ENCODE data around the gene NADK2. TPM values are rescaled to one million over a fixed set of nuclear protein-coding genes. Genes with fewer than 3 reads are reported as not detected.

NADK2 gene
- total RNA-seq, 3 donors from 2014 or later, result 27.4 to 31.8 (median 27.9) TPM

DNA sequence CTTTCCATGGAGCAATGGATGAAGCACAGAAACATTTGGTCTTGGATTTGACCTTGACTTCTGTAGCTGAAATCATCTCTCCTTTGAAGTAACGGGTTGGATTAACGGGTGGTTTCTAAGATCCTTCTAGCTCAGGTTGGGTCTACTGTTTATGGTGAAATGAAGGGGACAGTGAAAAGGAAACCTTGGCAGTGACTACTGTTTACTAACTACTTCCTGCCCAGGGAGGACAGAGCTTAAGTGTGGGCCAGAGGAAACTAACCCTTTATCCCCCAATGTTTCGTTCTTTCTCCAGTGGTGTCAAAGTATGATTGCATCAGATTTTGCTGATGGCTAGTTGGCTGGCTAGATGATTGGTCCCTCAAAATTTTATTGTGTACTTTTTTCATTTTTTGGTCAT, 67.6 kb downstream of the NADK2 start:
- no peaks in the 10 kb centered on the region for H3K36me3 ChIP-seq

DNA sequence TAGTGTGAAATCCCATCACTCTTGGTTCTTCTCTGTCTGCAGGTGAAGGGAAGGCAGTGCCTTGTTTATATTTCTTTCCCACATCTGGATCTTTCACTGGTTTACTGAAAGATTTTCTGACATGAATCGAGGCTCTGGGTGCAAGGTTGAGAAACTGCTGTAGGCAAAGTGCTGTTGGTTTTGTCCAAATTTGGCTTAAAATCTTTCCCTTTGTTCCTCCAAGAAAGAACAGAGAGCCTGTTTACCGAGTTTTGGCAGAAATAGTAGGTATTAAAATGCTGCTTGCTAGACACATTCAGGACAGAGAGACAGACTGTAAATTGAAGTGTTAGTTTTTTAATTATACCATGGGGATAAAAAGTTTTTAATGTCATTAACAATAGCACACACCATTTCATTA, 68.3 kb downstream of the NADK2 start:
- H3K27me3 ChIP-seq, result no peaks in the 10 kb centered on the region
- H3K4me1 ChIP-seq, result no peaks in the 10 kb centered on the region
- H3K27ac ChIP-seq, result no peak overlapping the region
- no peak for DNase-seq (ENCODE audit: low spot score in 2 of 2)
- no peaks in the 10 kb centered on the region for H3K36me3 ChIP-seq
- intact Hi-C loops (cut with DNase I; ENCODE audit: low total_unique reads), result loop anchor here (10.0 kb wide), 1 partner anchor 799 kb away; no protein-coding TSS in a partner anchor
- TF ChIP-seq POLR2AphosphoS5 (IDR thresholded peaks at IDR 0.05) (no peak), POLR2A (IDR thresholded peaks at IDR 0.05) (no peak)
- TF ChIP-seq, protein P1, sequence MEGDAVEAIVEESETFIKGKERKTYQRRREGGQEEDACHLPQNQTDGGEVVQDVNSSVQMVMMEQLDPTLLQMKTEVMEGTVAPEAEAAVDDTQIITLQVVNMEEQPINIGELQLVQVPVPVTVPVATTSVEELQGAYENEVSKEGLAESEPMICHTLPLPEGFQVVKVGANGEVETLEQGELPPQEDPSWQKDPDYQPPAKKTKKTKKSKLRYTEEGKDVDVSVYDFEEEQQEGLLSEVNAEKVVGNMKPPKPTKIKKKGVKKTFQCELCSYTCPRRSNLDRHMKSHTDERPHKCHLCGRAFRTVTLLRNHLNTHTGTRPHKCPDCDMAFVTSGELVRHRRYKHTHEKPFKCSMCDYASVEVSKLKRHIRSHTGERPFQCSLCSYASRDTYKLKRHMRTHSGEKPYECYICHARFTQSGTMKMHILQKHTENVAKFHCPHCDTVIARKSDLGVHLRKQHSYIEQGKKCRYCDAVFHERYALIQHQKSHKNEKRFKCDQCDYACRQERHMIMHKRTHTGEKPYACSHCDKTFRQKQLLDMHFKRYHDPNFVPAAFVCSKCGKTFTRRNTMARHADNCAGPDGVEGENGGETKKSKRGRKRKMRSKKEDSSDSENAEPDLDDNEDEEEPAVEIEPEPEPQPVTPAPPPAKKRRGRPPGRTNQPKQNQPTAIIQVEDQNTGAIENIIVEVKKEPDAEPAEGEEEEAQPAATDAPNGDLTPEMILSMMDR (IDR thresholded peaks at IDR 0.05), result no peak
- H3K9me3 ChIP-seq, result no peaks in the 10 kb centered on the region
- H3K4me3 ChIP-seq, result no peak overlapping the region

More for the DNA sequence above, 67.6 kb downstream of the NADK2 start:
- Histone ChIP-seq H3K4me1 (no peaks in the 10 kb centered on the region), H3K27ac (no peak overlapping the region), H3K27me3 (no peaks in the 10 kb centered on the region), H3K4me3 (no peak overlapping the region), H3K9me3 (no peaks in the 10 kb centered on the region)
- no peak for DNase-seq (ENCODE audit: low spot score in 2 of 2)
- intact Hi-C loops (cut with DNase I; ENCODE audit: low total_unique reads), result loop anchor here (10.0 kb wide), 1 partner anchor 799 kb away; no protein-coding TSS in a partner anchor
- TF ChIP-seq, protein P1 (IDR thresholded peaks at IDR 0.05), result no peak
- TF ChIP-seq POLR2A (IDR thresholded peaks at IDR 0.05) (no peak), POLR2AphosphoS5 (IDR thresholded peaks at IDR 0.05) (no peak)

DNA sequence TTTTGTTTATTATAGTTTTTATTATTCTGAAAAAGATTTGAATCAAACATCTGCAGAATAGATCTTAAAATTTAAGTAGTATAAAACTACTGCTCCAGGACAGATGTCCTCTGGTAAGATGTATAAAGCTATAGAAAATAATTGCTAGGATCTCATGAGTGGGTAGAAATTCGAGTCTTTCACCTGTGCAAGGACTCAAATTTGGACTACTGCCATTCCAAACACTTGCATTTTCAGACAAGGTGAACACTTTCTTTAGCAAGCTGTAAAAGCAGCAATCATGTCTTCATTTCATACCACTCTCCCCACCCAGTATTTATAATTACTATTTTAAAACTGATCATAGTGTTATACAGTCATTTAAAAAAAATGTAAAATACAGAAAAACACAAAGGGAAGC, 69.1 kb downstream of the NADK2 start:
- DNase-seq (ENCODE audit: low spot score in 2 of 2), result no peak
- H3K27ac ChIP-seq, result no peak overlapping the region
- intact Hi-C loops (cut with DNase I; ENCODE audit: low total_unique reads), result loop anchor here (10.0 kb wide), 1 partner anchor 798 kb away; no protein-coding TSS in a partner anchor
- no peak overlapping the region for H3K4me3 ChIP-seq
- no peaks in the 10 kb centered on the region for H3K27me3 ChIP-seq
- no peaks in the 10 kb centered on the region for H3K36me3 ChIP-seq
- no peaks in the 10 kb centered on the region for H3K9me3 ChIP-seq
- no peaks in the 10 kb centered on the region for H3K4me1 ChIP-seq
- TF ChIP-seq POLR2AphosphoS5 (IDR thresholded peaks at IDR 0.05) (no peak), POLR2A (IDR thresholded peaks at IDR 0.05) (no peak)
- TF ChIP-seq, protein P1 (IDR thresholded peaks at IDR 0.05), result no peak

DNA sequence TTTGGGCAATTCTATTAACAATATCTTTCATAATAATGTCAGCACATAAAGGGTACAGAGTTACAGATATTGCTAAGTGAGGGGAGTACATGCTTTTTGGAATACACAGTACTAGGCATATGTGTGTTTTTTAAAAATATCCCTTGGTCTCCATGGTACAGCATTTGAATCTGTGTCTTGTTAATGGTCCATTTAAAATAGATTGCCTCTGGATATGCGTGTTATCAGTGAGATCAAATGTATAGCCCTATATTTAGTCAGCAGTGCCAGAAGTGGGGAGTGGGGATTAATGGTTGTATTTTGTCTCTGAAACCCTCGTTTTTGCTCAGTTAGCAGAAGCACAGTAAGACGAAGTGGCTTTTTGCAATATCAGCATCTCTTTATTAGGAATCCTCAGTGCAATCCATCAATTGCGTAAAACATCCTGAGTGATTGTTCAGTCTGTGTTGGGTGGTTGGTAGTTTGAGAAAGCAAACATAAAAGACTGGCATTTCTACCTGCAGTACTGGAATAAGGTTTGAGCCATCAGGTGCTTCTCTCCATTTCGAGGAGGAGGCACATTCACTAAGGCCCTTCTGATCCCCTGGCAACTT, 70.8 kb downstream of the NADK2 start:
- Histone ChIP-seq H3K36me3 (no peaks in the 10 kb centered on the region), H3K4me3 (no peak overlapping the region), H3K27me3 (no peaks in the 10 kb centered on the region), H3K9me3 (no peaks in the 10 kb centered on the region), H3K27ac (no peak overlapping the region), H3K4me1 (no peaks in the 10 kb centered on the region)
- no peak for DNase-seq (ENCODE audit: low spot score in 2 of 2)
- intact Hi-C loops (cut with DNase I; ENCODE audit: low total_unique reads), result loop anchor here (10.0 kb wide), 1 partner anchor 796 kb away; no protein-coding TSS in a partner anchor
- TF ChIP-seq POLR2A (IDR thresholded peaks at IDR 0.05) (no peak), POLR2AphosphoS5 (IDR thresholded peaks at IDR 0.05) (no peak)
- TF ChIP-seq, protein P1 (IDR thresholded peaks at IDR 0.05), result no peak

DNA sequence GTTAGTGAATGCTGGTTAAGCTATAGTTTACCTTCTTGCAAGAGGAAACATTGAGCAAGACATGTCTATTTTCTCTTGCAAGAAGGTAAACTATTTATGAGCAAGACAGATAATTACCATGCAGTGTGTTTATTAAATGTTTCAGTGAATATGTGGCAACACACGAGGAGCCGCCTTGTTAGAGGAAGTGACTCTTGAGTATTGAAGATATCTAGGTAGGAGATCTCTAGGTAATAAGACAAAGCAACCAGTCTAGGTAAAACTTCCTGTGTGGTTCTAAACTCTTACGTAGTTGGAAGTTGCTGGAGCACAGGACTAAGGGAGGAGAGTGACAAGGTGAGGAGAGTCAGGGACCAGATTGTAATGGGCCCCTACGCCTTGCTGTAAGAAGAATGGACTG, 73.0 kb downstream of the NADK2 start:
- no peaks in the 10 kb centered on the region for H3K36me3 ChIP-seq
- H3K27ac ChIP-seq, result no peak overlapping the region
- no peaks in the 10 kb centered on the region for H3K9me3 ChIP-seq

More for the DNA sequence above, 73.0 kb downstream of the NADK2 start:
- TF ChIP-seq POLR2A (IDR thresholded peaks at IDR 0.05), result no peak
- TF ChIP-seq, protein P1 (IDR thresholded peaks at IDR 0.05), result no peak
- TF ChIP-seq POLR2AphosphoS5 (IDR thresholded peaks at IDR 0.05), result no peak
- no peak for DNase-seq (ENCODE audit: low spot score in 2 of 2)
- H3K4me1 ChIP-seq, result no peaks in the 10 kb centered on the region
- H3K4me3 ChIP-seq, result no peak overlapping the region
- no peaks in the 10 kb centered on the region for H3K27me3 ChIP-seq
- intact Hi-C loops (cut with DNase I; ENCODE audit: low total_unique reads), result no loop called here
